Activated CD8-positive, alpha-beta T cell treated with anti-CD3 and anti-CD28 coated beads, Interleukin-2, amount 10 ng/mL, durations not matched to agents 7 days and 5 days (primary cell): ENCODE results near the gene NOL4L. TPM values are rescaled to one million over a fixed set of nuclear protein-coding genes. Genes with fewer than 3 reads are reported as not detected.

Source experiments
- ATAC-seq: fragments of 150-1000 bp; cut with Tn5 transposase; one replicate; pipeline ENCODE4 v1.10.0; 2021; ENCODE audit warnings: moderate library complexity
- CTCF ChIA-PET: fragments of 350-600 bp; sonication (Branson Sonifier 250); formaldehyde crosslinking; loops from one replicate; lab custom pipeline; 2021; ENCODE audit warnings: antibody characterized with exemption; lab: Charles Lee
- POLR2A ChIA-PET: fragments of 350-600 bp; sonication (Branson Sonifier 250); formaldehyde crosslinking; loops from one replicate; lab custom pipeline; 2021; ENCODE audit warnings: antibody characterized with exemption; lab: Charles Lee
- DNase-seq: peaks from one replicate; pipeline ENCODE4 v3.0.0-alpha.2; 2020
- H3K27ac Mint-ChIP-seq: one replicate; pipeline ENCODE4 v1.8.0; 2021; ENCODE audit warnings: mild to moderate bottlenecking, mixed read lengths
- H3K27me3 Mint-ChIP-seq: one replicate; pipeline ENCODE4 v1.8.0; 2021; ENCODE audit warnings: low read depth, mixed read lengths
- H3K36me3 Mint-ChIP-seq: one replicate; pipeline ENCODE4 v1.8.0; 2021; ENCODE audit warnings: low read depth, mixed read lengths
- H3K4me1 Mint-ChIP-seq: one replicate; pipeline ENCODE4 v1.8.0; 2021; ENCODE audit warnings: low read depth, mixed read lengths
- H3K4me3 Mint-ChIP-seq: one replicate; pipeline ENCODE4 v1.8.0; 2021; ENCODE audit warnings: mild to moderate bottlenecking, mixed read lengths
- H3K9me3 Mint-ChIP-seq: one replicate; pipeline ENCODE4 v1.8.0; 2022; ENCODE audit warnings: mixed read lengths; ENCODE audit not compliant: insufficient read depth
- total RNA-seq, 2 experiments: library from RNA; stranded (reverse); gene quantifications; one replicate each; pipeline ENCODE4 v1.2.3, GENCODE V29; 2021

NOL4L gene
- total RNA-seq, 2 experiments from 2014 or later, result 22.2 to 24.5 TPM

DNA sequence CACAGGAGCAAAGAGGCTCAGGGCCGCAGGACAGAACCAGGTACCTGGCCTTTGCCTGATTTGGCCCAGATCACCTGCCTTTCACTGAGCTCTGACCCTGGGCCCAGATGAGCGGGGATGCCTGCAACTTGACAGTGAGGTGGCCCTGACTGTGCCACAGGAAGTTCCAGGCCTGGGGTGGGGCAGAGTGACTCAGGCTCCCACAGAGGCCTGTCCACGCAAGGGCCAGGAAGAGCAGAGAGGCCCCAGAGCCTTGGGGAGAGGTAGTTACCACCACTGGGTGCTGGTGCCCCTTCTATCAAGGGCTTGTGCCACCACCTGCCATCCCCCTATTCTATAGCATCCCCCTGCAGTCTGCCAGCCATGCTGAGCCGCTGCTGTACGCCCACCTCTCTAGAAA lies 4.1 kb upstream of the NOL4L start:
- no peak for DNase-seq
- CTCF ChIA-PET, result no interaction called here
- no peaks in the 10 kb centered on the region for H3K9me3 Mint-ChIP-seq
- no peak for ATAC-seq
- H3K36me3 Mint-ChIP-seq, result no peaks in the 10 kb centered on the region
- POLR2A ChIA-PET, result interaction anchor here (1.0 kb wide), 1 partner anchor 53 kb away, joined by 3 read pairs; no protein-coding TSS in a partner anchor
- peaks cover 26% of the 10 kb centered on the region for H3K4me1 Mint-ChIP-seq
- H3K4me3 Mint-ChIP-seq, result no peak overlapping the region
- H3K27ac Mint-ChIP-seq, result no peak overlapping the region
- H3K27me3 Mint-ChIP-seq, result peaks cover 24% of the 10 kb centered on the region

DNA sequence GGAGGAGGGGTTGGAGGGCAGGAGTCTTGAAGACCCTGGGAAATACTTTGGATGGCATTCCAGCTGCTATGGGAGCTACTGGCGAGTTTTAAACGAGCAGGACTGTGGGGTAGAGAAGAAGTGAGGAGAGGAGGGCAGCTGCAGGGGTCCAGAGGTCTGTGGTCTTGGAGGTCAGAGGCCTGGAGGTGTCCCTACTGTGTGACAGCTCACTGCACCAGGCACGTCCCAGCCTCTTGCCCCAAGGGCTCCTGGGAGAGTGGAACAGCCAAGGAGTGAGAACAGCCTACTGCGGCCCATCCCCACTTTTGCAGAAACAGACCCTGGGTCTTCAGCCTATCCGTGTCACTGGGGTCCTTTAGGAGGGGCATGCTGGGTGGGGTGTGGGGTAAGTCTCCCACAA lies 2.9 kb upstream of the NOL4L start:
- Mint-ChIP-seq H3K4me3 (no peak overlapping the region), H3K27me3 (peaks cover 24% of the 10 kb centered on the region), H3K27ac (no peak overlapping the region), H3K36me3 (no peaks in the 10 kb centered on the region), H3K9me3 (no peaks in the 10 kb centered on the region), H3K4me1 (peaks cover 21% of the 10 kb centered on the region)
- ChIA-PET CTCF (interaction anchor here (1.5 to 2.6 kb wide), 5 partner anchors 39 to 191 kb away, joined by 3 to 12 read pairs (median 5); no protein-coding TSS in a partner anchor), POLR2A (interaction anchor here (0.9 to 2.4 kb wide), 2 partner anchors 52 to 64 kb away, joined by 3 to 7 read pairs; no protein-coding TSS in a partner anchor)
- DNase-seq, result no peak
- no peak for ATAC-seq

DNA sequence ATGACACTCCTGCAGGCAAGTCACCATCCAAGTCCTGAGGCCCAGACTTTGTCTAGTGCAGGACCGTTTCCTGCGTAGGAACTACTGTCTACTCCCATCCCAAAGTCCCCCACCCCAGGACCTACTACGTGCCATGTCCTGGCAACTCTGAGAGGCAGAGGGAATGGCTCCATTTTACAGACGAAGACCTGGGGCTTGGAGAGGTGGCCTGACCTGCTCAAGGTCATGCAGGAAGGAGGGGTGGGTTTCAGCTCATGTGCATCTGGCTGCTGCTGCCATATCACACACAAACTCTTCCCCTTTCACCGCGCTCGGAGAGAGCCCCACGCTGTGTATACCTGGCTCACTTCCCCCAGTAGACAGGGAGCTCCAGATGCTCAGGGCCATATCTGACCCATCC lies 1.2 kb upstream of the NOL4L start:
- Mint-ChIP-seq H3K27me3 (peaks cover 24% of the 10 kb centered on the region), H3K4me1 (peaks cover 34% of the 10 kb centered on the region), H3K27ac (peak overlapping the region; percentile 74), H3K4me3 (peak overlapping the region; percentile 81), H3K9me3 (no peaks in the 10 kb centered on the region), H3K36me3 (no peaks in the 10 kb centered on the region)
- CTCF ChIA-PET, result interaction anchor here (0.8 to 2.6 kb wide), 5 partner anchors 12 to 193 kb away, joined by 3 to 12 read pairs (median 3); no protein-coding TSS in a partner anchor
- ATAC-seq (no peak), DNase-seq (no peak)
- POLR2A ChIA-PET, result interaction anchor here (1.3 to 2.6 kb wide), 3 partner anchors 47 to 61 kb away, joined by 3 to 11 read pairs (median 7); no protein-coding TSS in a partner anchor

- peak overlapping the region; percentile 81 for H3K4me3 Mint-ChIP-seq
- ATAC-seq (no peak), DNase-seq (no peak)
- no peaks in the 10 kb centered on the region for H3K36me3 Mint-ChIP-seq
- ChIA-PET POLR2A (interaction anchor here (1.0 to 2.6 kb wide), 5 partner anchors 43 to 60 kb away, joined by 3 to 11 read pairs (median 5); no protein-coding TSS in a partner anchor), CTCF (interaction anchor here (1.3 kb wide), 1 partner anchor 63 kb away, joined by 5 read pairs; no protein-coding TSS in a partner anchor)
- H3K27me3 Mint-ChIP-seq, result peaks cover 22% of the 10 kb centered on the region
- peak overlapping the region; percentile 74 for H3K27ac Mint-ChIP-seq
- no peaks in the 10 kb centered on the region for H3K9me3 Mint-ChIP-seq
- H3K4me1 Mint-ChIP-seq, result peaks cover 40% of the 10 kb centered on the region
These were observed 524 bp upstream of the NOL4L start for GRCh38 chr20:32585586-32586127.

DNA sequence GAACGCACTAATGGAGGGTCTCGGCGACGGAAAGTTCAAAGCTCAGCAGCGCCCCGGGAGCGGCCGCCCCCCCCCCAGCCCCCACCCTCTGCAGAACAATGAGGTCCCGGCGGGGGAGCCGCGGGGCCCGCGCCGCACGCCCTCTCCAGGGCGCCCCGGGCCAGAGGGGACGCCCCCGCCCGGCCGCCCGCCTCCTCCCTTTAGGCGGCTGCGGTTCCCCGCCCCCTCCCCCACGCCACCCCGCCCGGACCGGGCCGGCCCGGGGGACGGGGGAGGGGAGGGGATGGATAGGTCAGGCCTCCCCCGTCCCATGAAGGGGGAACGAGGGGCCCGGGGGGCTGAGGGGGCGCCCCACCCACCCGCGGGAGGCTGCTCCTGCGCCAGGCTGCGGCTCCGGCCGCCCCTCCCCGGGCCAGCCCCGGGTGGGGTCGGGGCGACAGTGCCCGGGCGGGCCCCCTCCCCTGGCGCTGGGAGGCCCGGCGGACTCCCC lies 1.5 kb downstream of the NOL4L start:
- peaks cover 22% of the 10 kb centered on the region for H3K27me3 Mint-ChIP-seq
- no peak for DNase-seq
- ChIA-PET CTCF (no interaction called here), POLR2A (interaction anchor here (1.5 kb wide), 1 partner anchor 48 kb away, joined by 5 read pairs; no protein-coding TSS in a partner anchor)
- H3K36me3 Mint-ChIP-seq, result no peaks in the 10 kb centered on the region
- H3K9me3 Mint-ChIP-seq, result no peaks in the 10 kb centered on the region
- no peak overlapping the region for H3K27ac Mint-ChIP-seq
- H3K4me3 Mint-ChIP-seq, result no peak overlapping the region
- peaks cover 45% of the 10 kb centered on the region for H3K4me1 Mint-ChIP-seq
- peak; percentile 16 for ATAC-seq

DNA sequence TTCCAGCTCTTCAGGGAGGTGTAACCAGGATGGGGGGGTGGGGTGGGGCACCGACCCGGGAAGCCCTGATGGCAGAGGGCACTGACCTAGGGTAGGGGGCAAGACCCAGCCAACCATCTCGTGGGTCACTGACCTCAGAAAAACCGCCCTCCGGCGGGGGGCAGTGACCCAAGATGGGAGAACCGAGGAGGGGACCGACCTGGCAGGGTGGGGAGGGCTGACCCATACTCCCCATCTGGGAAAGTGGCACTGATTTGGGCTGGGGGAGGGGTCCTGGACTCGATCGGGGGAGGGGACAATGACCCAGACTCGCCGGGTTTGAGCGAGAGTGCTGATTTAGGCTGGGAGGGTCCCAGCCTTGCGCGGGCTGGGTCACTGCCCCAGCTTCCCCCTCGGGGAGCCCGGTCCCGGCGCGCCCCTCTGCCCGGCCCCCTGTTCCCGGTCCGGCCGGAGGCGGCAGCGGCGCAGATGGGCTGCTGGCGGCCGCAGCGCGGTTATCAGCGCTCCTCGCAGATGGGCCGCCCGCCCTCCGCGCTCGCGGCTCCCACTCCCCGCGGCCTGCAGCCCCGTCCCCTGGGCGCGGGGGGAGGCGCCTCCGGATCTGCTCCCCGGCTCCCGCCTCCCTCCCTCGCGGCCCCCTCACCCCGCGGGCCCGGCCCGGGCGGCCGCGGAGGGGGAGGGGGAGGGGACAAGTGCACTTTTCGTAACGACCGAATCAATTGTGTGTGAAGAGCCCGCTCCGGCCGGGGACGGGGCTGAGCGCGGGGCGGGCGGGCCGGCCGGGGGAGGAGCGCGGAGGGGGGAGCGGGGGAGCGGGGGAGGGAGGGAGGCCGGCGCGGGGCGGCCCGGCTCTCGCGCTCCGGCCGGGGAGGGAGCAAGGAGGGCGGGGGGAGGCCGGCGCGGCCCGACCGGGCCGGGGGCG lies 2.2 kb downstream of the NOL4L start:
- DNase-seq (no peak), ATAC-seq (peak; percentile 14)
- CTCF ChIA-PET, result no interaction called here
- Mint-ChIP-seq H3K4me3 (peak overlapping the region; percentile 60), H3K27ac (no peak overlapping the region), H3K27me3 (peaks cover 21% of the 10 kb centered on the region), H3K4me1 (peaks cover 48% of the 10 kb centered on the region), H3K9me3 (no peaks in the 10 kb centered on the region), H3K36me3 (no peaks in the 10 kb centered on the region)
- POLR2A ChIA-PET, result interaction anchor here (1.5 kb wide), 1 partner anchor 47 kb away, joined by 5 read pairs; no protein-coding TSS in a partner anchor

DNA sequence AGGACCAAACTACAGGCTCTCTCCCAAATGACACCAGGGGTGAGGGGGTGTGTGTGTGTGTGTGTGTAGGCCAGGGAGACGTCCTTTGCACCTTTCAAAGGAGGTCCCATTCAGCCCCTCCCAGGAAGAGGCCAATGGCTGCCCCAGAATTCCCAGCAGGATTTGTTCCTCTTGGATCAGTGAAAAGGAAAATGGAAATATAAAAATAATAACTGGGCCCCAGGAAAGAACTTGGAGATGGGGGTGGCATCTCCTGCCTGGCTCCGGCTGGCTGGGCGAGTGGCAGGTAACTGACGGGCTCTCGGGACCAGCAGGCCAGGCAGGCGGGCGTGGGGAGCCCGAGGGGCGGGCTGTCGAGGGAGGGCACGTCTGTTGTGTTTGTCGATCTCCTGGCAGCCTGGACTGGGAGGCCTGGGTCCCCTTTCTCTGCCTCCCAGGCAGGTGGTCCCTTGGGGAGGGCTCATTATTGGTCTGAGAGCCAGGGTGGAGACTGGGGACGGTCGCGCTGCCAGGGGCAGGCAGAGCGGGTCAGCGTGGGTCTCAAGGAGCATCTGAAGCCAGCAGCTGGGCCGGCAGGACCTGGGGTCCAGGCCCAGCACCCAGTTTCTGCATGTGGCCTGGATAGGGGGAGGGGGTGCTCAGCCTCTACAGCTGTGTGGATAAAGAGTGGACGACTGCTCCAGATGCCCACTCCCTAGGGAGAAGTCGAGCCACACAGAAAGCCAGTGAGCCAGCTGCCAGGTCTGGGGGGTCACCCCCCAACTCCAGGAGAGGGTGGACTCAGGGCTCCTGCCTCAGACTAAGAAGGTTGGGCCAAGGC lies 3.1 kb downstream of the NOL4L start:
- H3K27ac Mint-ChIP-seq, result peak overlapping the region; percentile 77
- peak overlapping the region; percentile 62 for H3K4me3 Mint-ChIP-seq

GRCh38 chr20:32580970-32581838 lies 3.9 kb downstream of the NOL4L start:
- Mint-ChIP-seq H3K4me3 (peak overlapping the region; percentile 62), H3K27ac (peak overlapping the region; percentile 77), H3K9me3 (no peaks in the 10 kb centered on the region), H3K4me1 (peaks cover 46% of the 10 kb centered on the region), H3K27me3 (peaks cover 6% of the 10 kb centered on the region), H3K36me3 (no peaks in the 10 kb centered on the region)
- ChIA-PET POLR2A (interaction anchor here (0.6 to 2.2 kb wide), 3 partner anchors 34 to 45 kb away, joined by 3 to 7 read pairs (median 4); no protein-coding TSS in a partner anchor), CTCF (interaction anchor here (0.9 to 1.7 kb wide), 3 partner anchors 44 to 72 kb away, joined by 3 to 7 read pairs (median 4); no protein-coding TSS in a partner anchor)
- ATAC-seq (peak; percentile 18), DNase-seq (peak; percentile 54)

More for the DNA sequence above, 3.1 kb downstream of the NOL4L start:
- H3K9me3 Mint-ChIP-seq, result no peaks in the 10 kb centered on the region
- peaks cover 14% of the 10 kb centered on the region for H3K27me3 Mint-ChIP-seq
- peaks cover 50% of the 10 kb centered on the region for H3K4me1 Mint-ChIP-seq
- DNase-seq (no peak), ATAC-seq (no peak)
- POLR2A ChIA-PET, result interaction anchor here (1.5 to 2.2 kb wide), 2 partner anchors 44 to 47 kb away, joined by 5 to 7 read pairs; no protein-coding TSS in a partner anchor
- no peaks in the 10 kb centered on the region for H3K36me3 Mint-ChIP-seq
- CTCF ChIA-PET, result interaction anchor here (1.7 kb wide), 1 partner anchor 45 kb away, joined by 4 read pairs; no protein-coding TSS in a partner anchor

GRCh38 chr20:32580219-32580969 lies 4.7 kb downstream of the NOL4L start:
- no peaks in the 10 kb centered on the region for H3K27me3 Mint-ChIP-seq
- peaks cover 39% of the 10 kb centered on the region for H3K4me1 Mint-ChIP-seq
- no peaks in the 10 kb centered on the region for H3K36me3 Mint-ChIP-seq
- peak overlapping the region; percentile 77 for H3K27ac Mint-ChIP-seq
- ATAC-seq (no peak), DNase-seq (no peak)
- H3K4me3 Mint-ChIP-seq, result no peak overlapping the region
- CTCF ChIA-PET, result interaction anchor here (0.9 to 1.7 kb wide), 3 partner anchors 43 to 72 kb away, joined by 3 to 7 read pairs (median 4); no protein-coding TSS in a partner anchor
- POLR2A ChIA-PET, result interaction anchor here (0.6 to 2.2 kb wide), 4 partner anchors 33 to 847 kb away, joined by 3 to 7 read pairs (median 4); no protein-coding TSS in a partner anchor
- no peaks in the 10 kb centered on the region for H3K9me3 Mint-ChIP-seq
